BLaER1 (cell line): ENCODE results near the gene NR5A1.

Experiments used
- H3K27ac ChIP-seq: shearing (Covaris generic); formaldehyde crosslinking; 2 replicates; pipeline ENCODE4 v1.8.1; 2022
- H3K27me3 ChIP-seq: shearing (Covaris generic); formaldehyde crosslinking; 2 replicates; pipeline ENCODE4 v1.8.1; 2022
- H3K36me3 ChIP-seq: shearing (Covaris generic); formaldehyde crosslinking; 2 replicates; pipeline ENCODE4 v1.8.1; 2022
- H3K4me1 ChIP-seq: shearing (Covaris generic); formaldehyde crosslinking; 2 replicates; pipeline ENCODE4 v1.8.1; 2022
- H3K4me2 ChIP-seq: shearing (Covaris generic); formaldehyde crosslinking; 2 replicates; pipeline ENCODE4 v1.8.1; 2022
- H3K4me3 ChIP-seq: shearing (Covaris generic); formaldehyde crosslinking; 2 replicates; pipeline ENCODE4 v1.8.1; 2022
- H3K9ac ChIP-seq: shearing (Covaris generic); formaldehyde crosslinking; 2 replicates; pipeline ENCODE4 v1.8.1; 2022
- H3K9me3 ChIP-seq: shearing (Covaris generic); formaldehyde crosslinking; 2 replicates; pipeline ENCODE4 v1.8.1; 2022
- H4K20me1 ChIP-seq: shearing (Covaris generic); formaldehyde crosslinking; 2 replicates; pipeline ENCODE4 v1.8.1; 2022
- Cebpa-rat ChIP-seq: shearing (Covaris generic); IDR thresholded peaks from 2 replicates; pipeline ENCODE4 v1.8.1; 2022

The NR5A1 gene

GRCh38 chr9:124456341-124457078 is 50.7 kb downstream of the NR5A1 start:
- H3K9ac ChIP-seq: no peak overlapping the region
- no peak overlapping the region for H3K4me2 ChIP-seq
- no peaks in the 10 kb centered on the region for H3K9me3 ChIP-seq
- H3K36me3 ChIP-seq: no peaks in the 10 kb centered on the region
- H3K27me3 ChIP-seq: no peaks in the 10 kb centered on the region
- H3K4me1 ChIP-seq: no peaks in the 10 kb centered on the region
- H4K20me1 ChIP-seq: no peaks in the 10 kb centered on the region
- H3K4me3 ChIP-seq: no peak overlapping the region
- no peak overlapping the region for H3K27ac ChIP-seq
- no peak for TF ChIP-seq Cebpa-rat

- Histone ChIP-seq H3K4me3 (no peak overlapping the region), H4K20me1 (no peaks in the 10 kb centered on the region), H3K27ac (no peak overlapping the region), H3K4me2 (no peak overlapping the region), H3K36me3 (no peaks in the 10 kb centered on the region), H3K9ac (no peak overlapping the region), H3K9me3 (no peaks in the 10 kb centered on the region), H3K27me3 (no peaks in the 10 kb centered on the region), H3K4me1 (no peaks in the 10 kb centered on the region)
- no peak for TF ChIP-seq Cebpa-rat
These were observed 51.4 kb downstream of the NR5A1 start for GRCh38 chr9:124455820-124456219.

GRCh38 chr9:124454791-124455443 is 52.3 kb downstream of the NR5A1 start:
- Histone ChIP-seq H3K4me2 (no peak overlapping the region), H3K27me3 (no peaks in the 10 kb centered on the region), H3K27ac (no peak overlapping the region), H3K4me3 (no peak overlapping the region), H4K20me1 (no peaks in the 10 kb centered on the region), H3K36me3 (no peaks in the 10 kb centered on the region), H3K9me3 (no peaks in the 10 kb centered on the region), H3K4me1 (no peaks in the 10 kb centered on the region), H3K9ac (no peak overlapping the region)
- no peak for TF ChIP-seq Cebpa-rat

GRCh38 chr9:124454296-124454695 is 52.9 kb downstream of the NR5A1 start:
- no peak overlapping the region for H3K4me3 ChIP-seq
- H3K36me3 ChIP-seq: no peaks in the 10 kb centered on the region
- H3K4me2 ChIP-seq: no peak overlapping the region
- no peak overlapping the region for H3K27ac ChIP-seq
- no peaks in the 10 kb centered on the region for H3K27me3 ChIP-seq
- no peaks in the 10 kb centered on the region for H3K4me1 ChIP-seq
- no peak overlapping the region for H3K9ac ChIP-seq
- no peaks in the 10 kb centered on the region for H4K20me1 ChIP-seq
- no peaks in the 10 kb centered on the region for H3K9me3 ChIP-seq
- TF ChIP-seq Cebpa-rat: no peak

GRCh38 chr9:124453586-124454191 is 53.5 kb downstream of the NR5A1 start:
- no peaks in the 10 kb centered on the region for H3K4me1 ChIP-seq
- no peaks in the 10 kb centered on the region for H3K36me3 ChIP-seq
- no peaks in the 10 kb centered on the region for H4K20me1 ChIP-seq
- H3K4me2 ChIP-seq: no peak overlapping the region
- no peaks in the 10 kb centered on the region for H3K9me3 ChIP-seq
- H3K27ac ChIP-seq: no peak overlapping the region
- no peak for TF ChIP-seq Cebpa-rat
- no peak overlapping the region for H3K9ac ChIP-seq
- no peaks in the 10 kb centered on the region for H3K27me3 ChIP-seq
- no peak overlapping the region for H3K4me3 ChIP-seq

- Histone ChIP-seq H3K4me2 (no peak overlapping the region), H3K9ac (no peak overlapping the region), H3K36me3 (no peaks in the 10 kb centered on the region), H3K27me3 (no peaks in the 10 kb centered on the region), H3K27ac (no peak overlapping the region), H4K20me1 (no peaks in the 10 kb centered on the region), H3K4me1 (no peaks in the 10 kb centered on the region), H3K9me3 (no peaks in the 10 kb centered on the region), H3K4me3 (no peak overlapping the region)
- no peak for TF ChIP-seq Cebpa-rat
These were observed 54.2 kb downstream of the NR5A1 start for GRCh38 chr9:124452841-124453585.

- H4K20me1 ChIP-seq: no peaks in the 10 kb centered on the region
- H3K4me2 ChIP-seq: no peak overlapping the region
- no peaks in the 10 kb centered on the region for H3K4me1 ChIP-seq
- H3K27ac ChIP-seq: no peak overlapping the region
- no peaks in the 10 kb centered on the region for H3K27me3 ChIP-seq
- no peak for TF ChIP-seq Cebpa-rat
- H3K9ac ChIP-seq: no peak overlapping the region
- no peaks in the 10 kb centered on the region for H3K9me3 ChIP-seq
- no peak overlapping the region for H3K4me3 ChIP-seq
- H3K36me3 ChIP-seq: no peaks in the 10 kb centered on the region
These were observed 54.9 kb downstream of the NR5A1 start for GRCh38 chr9:124452326-124452725.

- H3K27me3 ChIP-seq: no peaks in the 10 kb centered on the region
These were observed 56.1 kb downstream of the NR5A1 start for GRCh38 chr9:124450931-124451661.

GRCh38 chr9:124450241-124450924 is 56.8 kb downstream of the NR5A1 start, which contains the start of gene ADGRD2:
Gene ADGRD2, plus strand, starts transcription at chr9:124450451. Its CDS starts 1,216 bp downstream, at chr9:124451667.
- TF ChIP-seq Cebpa-rat: no peak
- H3K4me1 ChIP-seq: no peaks in the 10 kb centered on the region
- H3K36me3 ChIP-seq: no peaks in the 10 kb centered on the region
- no peak within 1 kb of the TSS for H3K4me3 ChIP-seq
- no peaks in the 10 kb centered on the region for H3K27me3 ChIP-seq
- H4K20me1 ChIP-seq: no peaks in the 10 kb centered on the region
- H3K9ac ChIP-seq: no peak within 1 kb of the TSS
- no peak within 1 kb of the TSS for H3K4me2 ChIP-seq
- no peaks in the 10 kb centered on the region for H3K9me3 ChIP-seq
- H3K27ac ChIP-seq: no peak within 1 kb of the TSS

More at GRCh38 chr9:124450931-124451661, 56.1 kb downstream of the NR5A1 start:
- no peak overlapping the region for H3K27ac ChIP-seq
- H4K20me1 ChIP-seq: no peaks in the 10 kb centered on the region
- H3K4me1 ChIP-seq: no peaks in the 10 kb centered on the region
- H3K36me3 ChIP-seq: no peaks in the 10 kb centered on the region
- no peak overlapping the region for H3K4me3 ChIP-seq
- H3K9me3 ChIP-seq: no peaks in the 10 kb centered on the region
- H3K4me2 ChIP-seq: no peak overlapping the region
- TF ChIP-seq Cebpa-rat: no peak
- no peak overlapping the region for H3K9ac ChIP-seq
